ENCODE results near the gene SPP1. TPM values are rescaled to one million over a fixed set of nuclear protein-coding genes. Genes with fewer than 3 reads are reported as not detected.
"Not testable (repeated sequence)": the region's sequence is repeated elsewhere in the genome, so short reads cannot be mapped to it uniquely, and the experiment has no call there.

The SPP1 gene
- total RNA-seq, 4 donors from 2014 or later: 5.6 to 37.8 (median 10.3) TPM

GRCh38 chr4:87985887-87986200 lies 10.3 kb downstream of the SPP1 start:
- TF ChIP-seq POLR2AphosphoS5 (IDR thresholded peaks at IDR 0.05): no peak
- no peak for TF ChIP-seq EP300 (IDR thresholded peaks at IDR 0.05)
- no peak for TF ChIP-seq POLR2A (IDR thresholded peaks at IDR 0.05)
- no peak for TF ChIP-seq CTCF (IDR thresholded peaks at IDR 0.05)
- Histone ChIP-seq H3K4me3 (no peak overlapping the region), H3K36me3 (no peaks in the 10 kb centered on the region), H3K9me3 (no peaks in the 10 kb centered on the region), H3K4me1 (no peaks in the 10 kb centered on the region), H3K27me3 (no peaks in the 10 kb centered on the region), H3K27ac (no peak overlapping the region)
- 57 to 77% methylated on average over 4 of the region's 4 CpGs for WGBS, 2 donors (ENCODE audit: low coverage in 1 of 2)
- no peak for ATAC-seq

GRCh38 chr4:87986508-87986907 lies 11.0 kb downstream of the SPP1 start:
- Histone ChIP-seq H3K27ac (no peak overlapping the region), H3K4me3 (no peak overlapping the region), H3K9me3 (no peaks in the 10 kb centered on the region), H3K27me3 (no peaks in the 10 kb centered on the region), H3K36me3 (no peaks in the 10 kb centered on the region), H3K4me1 (no peaks in the 10 kb centered on the region)
- 83 to 90% methylated on average over 7 of the region's 9 CpGs for WGBS, 2 donors (ENCODE audit: low coverage in 1 of 2)
- ATAC-seq: no peak
- no peak for TF ChIP-seq EP300 (IDR thresholded peaks at IDR 0.05)
- TF ChIP-seq POLR2AphosphoS5 (IDR thresholded peaks at IDR 0.05): no peak
- no peak for TF ChIP-seq POLR2A (IDR thresholded peaks at IDR 0.05)
- TF ChIP-seq CTCF (IDR thresholded peaks at IDR 0.05): no peak

- Histone ChIP-seq H3K9me3 (no peaks in the 10 kb centered on the region), H3K27ac (no peak overlapping the region), H3K36me3 (no peaks in the 10 kb centered on the region), H3K4me1 (no peaks in the 10 kb centered on the region), H3K27me3 (no peaks in the 10 kb centered on the region), H3K4me3 (no peak overlapping the region)
- ATAC-seq: no peak
- TF ChIP-seq CTCF (IDR thresholded peaks at IDR 0.05): no peak
- no peak for TF ChIP-seq POLR2A (IDR thresholded peaks at IDR 0.05)
- no peak for TF ChIP-seq POLR2AphosphoS5 (IDR thresholded peaks at IDR 0.05)
- no peak for TF ChIP-seq EP300 (IDR thresholded peaks at IDR 0.05)
- WGBS, 2 donors (ENCODE audit: low coverage in 1 of 2): 89 to 93% methylated on average over 3 to 4 of the region's 4 CpGs
Observed at GRCh38 chr4:87989765-87990164, 14.3 kb downstream of the SPP1 start.

GRCh38 chr4:87995435-87995834 lies 19.9 kb downstream of the SPP1 start:
- H3K27ac ChIP-seq: no peak overlapping the region
- WGBS, 2 donors (ENCODE audit: low coverage in 1 of 2): 71 to 75% methylated on average over 2 to 3 of the region's 3 CpGs
- H3K27me3 ChIP-seq: no peaks in the 10 kb centered on the region
- no peaks in the 10 kb centered on the region for H3K4me1 ChIP-seq
- no peak for ATAC-seq
- no peaks in the 10 kb centered on the region for H3K9me3 ChIP-seq
- H3K4me3 ChIP-seq: no peak overlapping the region
- H3K36me3 ChIP-seq: no peaks in the 10 kb centered on the region
- TF ChIP-seq EP300 (IDR thresholded peaks at IDR 0.05) (no peak), POLR2A (IDR thresholded peaks at IDR 0.05) (no peak), CTCF (IDR thresholded peaks at IDR 0.05) (no peak), POLR2AphosphoS5 (IDR thresholded peaks at IDR 0.05) (no peak)

GRCh38 chr4:87999191-87999691 lies 23.7 kb downstream of the SPP1 start:
- not testable (repeated sequence) for H3K27ac ChIP-seq, H3K4me3 ChIP-seq, ATAC-seq, H3K27me3 ChIP-seq, H3K9me3 ChIP-seq, H3K4me1 ChIP-seq, H3K36me3 ChIP-seq
- WGBS, 2 donors (ENCODE audit: low coverage in 1 of 2): 86 to 93% methylated on average over 2 of the region's 2 CpGs

All from gastroesophageal sphincter (tissue), 4 donors.